CD14-positive monocyte (primary cell): Measurements from ENCODE around the gene EPYC. TPM values are rescaled to one million over a fixed set of nuclear protein-coding genes. Genes with fewer than 3 reads are reported as not detected.

ENCODE experiments used
- DNase-seq, 3 donors: peaks; one replicate each; pipeline ENCODE4 v3.0.0-alpha.2; 2011 to 2022
- H2AFZ ChIP-seq: 2 replicates; pipeline ENCODE4 v1.6.0; 2012; ENCODE audit warnings: mild to moderate bottlenecking, low read depth, low read length, inconsistent platforms; ENCODE audit not compliant: insufficient read depth, poor library complexity, severe bottlenecking
- H3K27ac ChIP-seq, 2 donors: 1 replicate in 1 of 2; 2 replicates in 1 of 2; pipeline ENCODE4 v1.5.1; 2012 to 2013; ENCODE audit warnings: low read length in 2 of 2, control low read depth in 1 of 2, inconsistent platforms in 1 of 2, low read depth in 1 of 2, mild to moderate bottlenecking in 1 of 2
- H3K27me3 ChIP-seq, 2 donors: one replicate each; pipeline versions ENCODE4 v1.6.0 to v1.6.1; 2011 to 2013; ENCODE audit warnings: low read length in 2 of 2; ENCODE audit not compliant: control insufficient read depth in 2 of 2, insufficient read depth in 2 of 2
- H3K36me3 ChIP-seq, 2 donors: replicated peaks in 1 of 2; 1 replicate in 1 of 2; 2 replicates in 1 of 2; pipeline versions ENCODE4 v1.5.1 to v1.6.1; 2012 to 2013; ENCODE audit warnings: low read length in 2 of 2, control low read depth in 1 of 2, inconsistent platforms in 1 of 2, mild to moderate bottlenecking in 1 of 2; ENCODE audit not compliant: insufficient read depth in 2 of 2, control insufficient read depth in 1 of 2
- H3K4me1 ChIP-seq, 2 donors: 1 replicate in 1 of 2; 2 replicates in 1 of 2; pipeline versions ENCODE4 v1.5.1 to v1.6.1; 2012 to 2013; ENCODE audit warnings: low read length in 2 of 2, control low read depth in 1 of 2, inconsistent platforms in 1 of 2, mild to moderate bottlenecking in 1 of 2, moderate library complexity in 1 of 2; ENCODE audit not compliant: insufficient read depth in 2 of 2, control insufficient read depth in 1 of 2
- H3K4me2 ChIP-seq: replicated peaks from 2 replicates; pipeline ENCODE3; 2012; ENCODE audit warnings: low read length, moderate library complexity, mild to moderate bottlenecking; ENCODE audit not compliant: poor library complexity, severe bottlenecking; ENCODE audit errors: extremely low read depth
- H3K4me3 ChIP-seq, 3 experiments: fragments of 200-600 bp in 1 of 3; sonication (generic) in 1 of 3; replicated peaks in 1 of 3; 1 replicate in 2 of 3; 2 replicates in 1 of 3; pipeline ENCODE4 v1.5.1; 2011 to 2013; ENCODE audit warnings: low read length in 3 of 3, mild to moderate bottlenecking in 3 of 3, control low read depth in 2 of 3, low read depth in 2 of 3, inconsistent platforms in 1 of 3, moderate library complexity in 1 of 3
- H3K79me2 ChIP-seq: 2 replicates; pipeline ENCODE4 v1.6.0; 2012; ENCODE audit warnings: mild to moderate bottlenecking, control low read depth, inconsistent platforms, low read length, moderate library complexity; ENCODE audit not compliant: insufficient read depth
- H3K9ac ChIP-seq: 2 replicates; pipeline ENCODE4 v1.6.0; 2017; ENCODE audit warnings: low read length, mild to moderate bottlenecking; ENCODE audit not compliant: insufficient read depth, poor library complexity, severe bottlenecking
- H3K9me3 ChIP-seq, 2 donors: replicated peaks in 1 of 2; 1 replicate in 1 of 2; 2 replicates in 1 of 2; pipeline versions ENCODE4 v1.5.1 to v1.6.1; 2012 to 2013; ENCODE audit warnings: low read length in 2 of 2, control low read depth in 1 of 2; ENCODE audit not compliant: control insufficient read depth in 1 of 2, insufficient read depth in 1 of 2
- H4K20me1 ChIP-seq: 2 replicates; pipeline ENCODE4 v1.6.0; 2012; ENCODE audit warnings: mild to moderate bottlenecking, low read length, control low read depth, moderate library complexity; ENCODE audit not compliant: insufficient read depth
- H3K27ac Mint-ChIP-seq, 7 donors: one replicate each; pipeline ENCODE4 v1.8.0; 2020; ENCODE audit warnings: mild to moderate bottlenecking in 7 of 7, mixed read lengths in 7 of 7, moderate library complexity in 6 of 7, inconsistent platforms in 2 of 7
- H3K27me3 Mint-ChIP-seq, 3 donors: one replicate each; pipeline ENCODE4 v1.8.0; 2021 to 2022; ENCODE audit warnings: low read depth in 3 of 3, mild to moderate bottlenecking in 3 of 3, mixed read lengths in 3 of 3, moderate library complexity in 3 of 3, inconsistent platforms in 1 of 3
- H3K36me3 Mint-ChIP-seq, 2 donors: one replicate each; pipeline ENCODE4 v1.8.0; 2020; ENCODE audit warnings: mixed read lengths in 2 of 2, inconsistent platforms in 1 of 2, mild to moderate bottlenecking in 1 of 2
- H3K4me1 Mint-ChIP-seq: one replicate; pipeline ENCODE4 v1.8.0; 2020; ENCODE audit warnings: mild to moderate bottlenecking, mixed read lengths
- H3K4me3 Mint-ChIP-seq, 2 donors: one replicate each; pipeline ENCODE4 v1.8.0; 2020; ENCODE audit warnings: mild to moderate bottlenecking in 2 of 2, mixed read lengths in 2 of 2, moderate library complexity in 1 of 2
- H3K9me3 Mint-ChIP-seq, 7 donors: one replicate each; pipeline ENCODE4 v1.8.0; 2020 to 2022; ENCODE audit warnings: mixed read lengths in 7 of 7, mild to moderate bottlenecking in 6 of 7, moderate library complexity in 6 of 7, inconsistent platforms in 2 of 7
- WGBS: methylation state at CpG from one replicate; pipeline ENCODE4 v1.1.5; 2013; ENCODE audit warnings: missing lambda C conversion rate; ENCODE audit not compliant: insufficient coverage; 5-methylcytosine and 5-hydroxymethylcytosine counted together
- intact Hi-C, 2 donors: fragments of 100-400 bp; cut with micrococcal nuclease; formaldehyde crosslinking; loops; one replicate each; pipeline versions ENCODE4 v1.15.0 to v1.15.1; 2023
- polyA plus RNA-seq, 3 donors: library from polyadenylated mRNA; depleted of rRNA in 1 of 3; unstranded in 2 of 3; stranded (reverse) in 1 of 3; fragments of 300-500 nt in 2 of 3; fragments of >200 nt in 1 of 3; fragmentation: Illumina TruSeq in 2 of 3; gene quantifications; 1 replicate in 2 of 3; 2 replicates in 1 of 3; pipeline ENCODE4 v1.2.3, GENCODE V29; 2012 to 2021
- TF ChIP-seq, protein P1 (sequence below): fragments of 200-600 bp; IDR thresholded peaks from one replicate; pipeline ENCODE4 v1.8.0; 2022; ENCODE audit warnings: antibody characterized with exemption, mild to moderate bottlenecking

EPYC gene
- polyA plus RNA-seq, 3 donors, result not detected

DNA sequence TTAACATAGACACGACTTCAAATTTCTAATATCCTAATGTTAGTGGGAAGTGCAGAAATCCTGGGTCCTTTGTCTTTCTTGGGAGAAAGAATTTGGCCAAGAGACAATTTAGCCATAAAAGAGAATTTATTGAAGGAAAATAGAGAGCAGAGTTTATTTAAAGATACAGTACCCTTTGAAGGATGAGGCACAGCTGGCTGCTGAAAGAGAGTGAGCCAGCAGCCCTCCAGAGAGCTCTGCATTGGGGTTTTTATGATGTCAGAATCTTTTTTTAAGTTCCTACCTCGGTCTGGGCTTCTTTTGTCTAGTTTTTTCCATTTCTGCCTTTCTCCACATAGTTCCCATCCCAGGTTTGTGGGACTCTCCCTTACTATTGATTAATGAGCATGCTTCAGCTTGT is 87.3 kb downstream of the EPYC start:
- Mint-ChIP-seq H3K36me3 (no peaks in the 10 kb centered on the region), H3K9me3 (peaks cover 0 to 7% (median 0%) of the 10 kb centered on the region in 7 donors), H3K4me3 (no peak overlapping the region), H3K27ac (no peak overlapping the region), H3K27me3 (peaks cover 0 to 2% (median 2%) of the 10 kb centered on the region in 3 donors), H3K4me1 (no peaks in the 10 kb centered on the region)
- Histone ChIP-seq H3K9me3 (no peaks in the 10 kb centered on the region), H3K4me1 (no peaks in the 10 kb centered on the region), H2AFZ (no peak overlapping the region), H3K36me3 (no peaks in the 10 kb centered on the region), H3K27me3 (no peaks in the 10 kb centered on the region), H4K20me1 (no peaks in the 10 kb centered on the region), H3K79me2 (no peaks in the 10 kb centered on the region), H3K4me3 (no peak overlapping the region), H3K27ac (no peak overlapping the region), H3K9ac (no peak overlapping the region), H3K4me2 (no peak overlapping the region)
- no peak for DNase-seq
- WGBS, result no CpG with 5 or more reads among the region's 2 CpGs
- TF ChIP-seq, protein P1, sequence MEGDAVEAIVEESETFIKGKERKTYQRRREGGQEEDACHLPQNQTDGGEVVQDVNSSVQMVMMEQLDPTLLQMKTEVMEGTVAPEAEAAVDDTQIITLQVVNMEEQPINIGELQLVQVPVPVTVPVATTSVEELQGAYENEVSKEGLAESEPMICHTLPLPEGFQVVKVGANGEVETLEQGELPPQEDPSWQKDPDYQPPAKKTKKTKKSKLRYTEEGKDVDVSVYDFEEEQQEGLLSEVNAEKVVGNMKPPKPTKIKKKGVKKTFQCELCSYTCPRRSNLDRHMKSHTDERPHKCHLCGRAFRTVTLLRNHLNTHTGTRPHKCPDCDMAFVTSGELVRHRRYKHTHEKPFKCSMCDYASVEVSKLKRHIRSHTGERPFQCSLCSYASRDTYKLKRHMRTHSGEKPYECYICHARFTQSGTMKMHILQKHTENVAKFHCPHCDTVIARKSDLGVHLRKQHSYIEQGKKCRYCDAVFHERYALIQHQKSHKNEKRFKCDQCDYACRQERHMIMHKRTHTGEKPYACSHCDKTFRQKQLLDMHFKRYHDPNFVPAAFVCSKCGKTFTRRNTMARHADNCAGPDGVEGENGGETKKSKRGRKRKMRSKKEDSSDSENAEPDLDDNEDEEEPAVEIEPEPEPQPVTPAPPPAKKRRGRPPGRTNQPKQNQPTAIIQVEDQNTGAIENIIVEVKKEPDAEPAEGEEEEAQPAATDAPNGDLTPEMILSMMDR, result no peak
- intact Hi-C loops, result no loop called here

DNA sequence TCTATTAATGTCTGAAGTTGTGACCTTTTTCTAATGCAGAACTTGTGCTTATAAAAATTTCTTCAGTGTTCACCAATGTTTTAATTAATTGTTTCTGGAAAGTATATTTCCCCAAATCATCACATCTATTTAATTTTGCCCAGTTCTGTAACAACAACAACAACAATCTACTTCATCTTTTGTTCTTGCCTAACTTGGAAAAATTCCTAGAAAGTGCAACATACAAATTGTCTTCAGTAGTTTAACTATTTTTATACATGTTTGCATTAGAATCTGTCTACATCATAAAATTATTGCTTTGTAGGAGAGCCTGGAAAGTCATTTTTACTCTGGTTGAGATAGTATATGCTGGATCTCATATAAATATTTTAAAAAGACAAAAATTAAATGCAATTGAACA is 88.3 kb downstream of the EPYC start:
- H3K27me3 ChIP-seq, result no peaks in the 10 kb centered on the region
- no peaks in the 10 kb centered on the region for H3K9me3 ChIP-seq
- no peak overlapping the region for H3K27ac ChIP-seq
- Mint-ChIP-seq H3K9me3 (peaks cover 0 to 10% (median 0%) of the 10 kb centered on the region in 7 donors), H3K27me3 (peaks cover 0 to 2% (median 2%) of the 10 kb centered on the region in 3 donors), H3K4me1 (no peaks in the 10 kb centered on the region), H3K36me3 (no peaks in the 10 kb centered on the region), H3K27ac (no peak overlapping the region), H3K4me3 (no peak overlapping the region)
- no peaks in the 10 kb centered on the region for H3K36me3 ChIP-seq
- H3K4me3 ChIP-seq, result no peak overlapping the region
- H3K4me2 ChIP-seq, result no peak overlapping the region
- H3K79me2 ChIP-seq, result no peaks in the 10 kb centered on the region
- TF ChIP-seq, protein P1, result no peak
- no peak for DNase-seq
- H3K9ac ChIP-seq, result no peak overlapping the region
- H3K4me1 ChIP-seq, result no peaks in the 10 kb centered on the region
- H4K20me1 ChIP-seq, result no peaks in the 10 kb centered on the region
- intact Hi-C loops, result no loop called here
- no peak overlapping the region for H2AFZ ChIP-seq
